Measurements from ENCODE around the gene TVP23C.
"Not testable (repeated sequence)": the region's sequence is repeated elsewhere in the genome, so short reads cannot be mapped to it uniquely, and the experiment has no call there.

Gene TVP23C

DNA sequence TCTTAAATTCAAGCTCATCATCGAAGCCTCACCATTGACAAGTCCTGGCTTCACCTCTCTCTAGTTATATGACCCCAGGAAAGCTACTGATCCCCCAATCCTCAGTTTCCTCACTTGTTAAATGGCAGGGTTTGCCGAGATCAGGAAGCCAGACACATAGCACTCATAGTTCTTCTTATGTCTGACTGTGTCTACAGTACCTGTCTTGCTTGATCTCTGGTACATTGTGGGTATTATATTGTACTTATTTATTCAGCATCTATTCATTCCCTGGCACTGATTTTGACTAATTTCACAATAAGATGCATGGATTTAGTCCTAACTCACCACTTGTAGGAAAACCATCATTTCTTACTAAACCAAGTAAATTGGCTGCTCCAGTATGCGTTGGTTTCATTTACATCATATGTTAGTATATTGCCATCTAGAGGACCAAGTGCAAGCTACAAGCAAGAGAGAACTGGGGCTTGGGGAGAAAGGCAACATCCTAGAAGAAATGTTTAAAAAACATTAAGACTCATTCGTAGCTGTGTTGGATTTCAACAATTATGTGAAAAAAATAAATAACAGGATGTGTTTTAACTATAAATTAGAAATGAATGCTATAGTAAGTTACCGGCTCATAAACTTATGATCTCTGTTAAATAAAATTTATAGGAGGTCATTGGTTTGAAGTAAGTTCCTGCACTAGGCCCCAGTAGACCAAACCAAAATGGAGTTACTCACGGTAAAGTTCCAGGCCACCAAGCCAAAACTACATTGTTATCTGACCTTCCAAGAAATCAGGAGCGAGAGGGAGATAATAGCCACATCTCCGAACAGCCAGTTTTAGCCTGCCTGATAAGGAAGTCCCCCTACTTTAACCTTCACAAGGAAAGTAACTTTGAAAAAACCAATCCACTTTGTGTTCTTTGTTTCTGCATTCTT, 36.7 kb downstream of the TVP23C start:
- DNase-seq: peak; percentile 71

DNA sequence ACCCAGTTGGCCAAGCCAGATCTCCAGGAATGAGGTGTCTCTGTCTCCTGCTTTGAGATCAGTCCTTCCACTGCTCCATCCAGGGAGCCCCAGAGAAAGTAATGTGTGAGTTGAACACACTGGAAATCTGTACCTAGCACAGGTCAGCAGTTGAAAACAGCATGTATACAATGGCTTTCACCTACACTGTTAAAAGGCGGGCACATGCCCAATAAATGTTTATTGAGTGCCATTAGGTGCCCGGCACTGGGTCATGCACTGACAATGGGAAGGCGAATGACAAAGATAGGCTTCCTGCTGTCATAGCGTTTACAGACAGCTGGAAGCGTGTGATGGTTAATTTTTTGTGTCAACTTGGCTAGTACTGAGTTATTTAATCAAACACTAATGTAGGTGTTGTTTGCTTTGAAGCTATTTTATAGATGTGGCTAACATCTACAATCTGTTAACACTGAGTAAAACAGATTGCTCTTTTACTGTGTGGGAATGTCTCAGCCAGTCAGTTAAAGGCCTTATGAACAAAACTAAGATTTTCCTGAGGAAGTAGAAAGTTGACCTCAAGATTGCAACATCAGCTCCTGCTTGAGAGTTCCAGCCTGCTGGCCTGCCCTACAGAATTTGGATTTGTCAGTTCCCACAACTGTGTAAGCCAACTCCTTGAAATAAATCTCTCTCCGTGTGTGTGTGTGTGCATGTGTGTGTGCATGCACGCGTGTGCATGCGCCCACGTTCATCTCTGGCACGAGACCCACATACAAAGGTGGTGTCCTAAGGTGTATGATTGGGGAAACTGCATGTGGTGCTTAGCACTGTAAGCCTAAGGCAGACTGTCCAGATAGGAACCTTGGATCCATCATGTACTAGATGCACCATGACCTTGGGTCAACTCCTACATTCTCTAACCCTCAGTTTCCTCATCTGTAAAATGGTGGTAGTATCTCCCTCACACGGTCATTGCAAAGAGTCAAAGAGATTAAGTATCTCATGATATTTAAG, 38.0 kb downstream of the TVP23C start:
- not testable (repeated sequence) for DNase-seq

DNA sequence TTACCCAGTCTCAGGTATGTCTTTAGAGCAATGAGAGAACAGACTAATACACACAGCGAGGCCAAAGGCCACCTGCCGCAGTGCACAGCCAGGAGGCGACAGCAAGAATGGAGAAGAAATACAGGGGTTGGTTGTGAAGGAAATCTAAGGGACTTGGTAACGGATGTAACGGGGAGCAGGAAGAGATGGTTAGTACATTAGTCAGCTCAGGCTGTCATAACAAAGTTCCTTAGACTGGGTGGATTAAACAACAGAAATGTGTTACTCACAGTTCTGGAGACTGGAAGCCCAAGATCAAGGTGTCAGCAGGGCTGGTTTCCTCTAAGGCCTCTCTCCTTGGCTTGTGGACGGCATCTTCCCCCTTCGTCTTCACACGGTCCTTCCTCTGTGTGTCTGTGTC, 47.1 kb downstream of the TVP23C start:
- DNase-seq: peak; percentile 83

DNA sequence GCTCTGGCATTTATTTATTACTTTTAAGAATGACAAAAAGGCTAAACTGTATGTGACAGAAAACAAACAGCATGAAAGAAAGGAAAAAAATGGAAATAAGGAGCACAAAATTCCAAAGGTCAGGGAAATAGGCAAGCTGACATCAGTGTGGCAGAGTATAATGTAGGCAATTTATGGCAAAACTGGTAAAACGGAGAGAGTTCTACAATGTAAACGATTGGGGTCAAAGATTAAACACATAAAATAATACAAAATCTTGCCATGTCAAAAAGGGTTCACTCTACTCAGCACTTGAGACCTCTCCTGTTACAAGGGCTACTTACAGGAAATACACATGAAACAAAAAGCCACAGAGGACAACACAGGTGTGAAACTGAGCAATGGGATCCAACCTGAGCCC, 48.8 kb downstream of the TVP23C start:
- DNase-seq: no peak

DNA sequence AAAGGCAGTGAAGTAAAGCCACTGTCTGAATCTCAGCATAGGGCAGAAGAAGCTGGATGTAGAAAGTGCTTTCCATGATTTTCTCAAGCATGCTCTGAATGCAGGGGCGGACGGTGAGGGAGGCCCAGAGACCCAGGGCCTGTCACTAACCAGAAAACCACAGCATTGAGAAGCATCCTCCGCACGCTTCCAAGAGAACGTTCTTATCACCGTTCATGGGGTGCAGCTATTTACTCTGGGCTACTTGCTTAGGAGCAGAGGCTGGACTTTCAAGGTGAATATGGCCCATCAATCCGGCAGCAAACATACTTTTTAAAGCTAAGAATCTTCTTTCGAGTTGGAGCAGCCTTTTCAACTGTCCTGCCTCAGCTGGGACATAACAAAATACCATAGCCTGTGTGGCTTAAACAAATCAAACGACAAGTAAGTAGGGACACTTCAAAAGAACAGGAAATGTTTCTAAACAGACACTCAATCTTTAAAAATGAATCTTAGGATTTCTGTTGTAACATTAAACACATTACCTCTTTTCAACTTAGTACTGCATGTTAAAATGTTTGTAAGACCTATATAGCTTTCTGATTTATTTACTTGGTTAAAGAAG, 49.3 kb downstream of the TVP23C start:
- no peak for DNase-seq

DNA sequence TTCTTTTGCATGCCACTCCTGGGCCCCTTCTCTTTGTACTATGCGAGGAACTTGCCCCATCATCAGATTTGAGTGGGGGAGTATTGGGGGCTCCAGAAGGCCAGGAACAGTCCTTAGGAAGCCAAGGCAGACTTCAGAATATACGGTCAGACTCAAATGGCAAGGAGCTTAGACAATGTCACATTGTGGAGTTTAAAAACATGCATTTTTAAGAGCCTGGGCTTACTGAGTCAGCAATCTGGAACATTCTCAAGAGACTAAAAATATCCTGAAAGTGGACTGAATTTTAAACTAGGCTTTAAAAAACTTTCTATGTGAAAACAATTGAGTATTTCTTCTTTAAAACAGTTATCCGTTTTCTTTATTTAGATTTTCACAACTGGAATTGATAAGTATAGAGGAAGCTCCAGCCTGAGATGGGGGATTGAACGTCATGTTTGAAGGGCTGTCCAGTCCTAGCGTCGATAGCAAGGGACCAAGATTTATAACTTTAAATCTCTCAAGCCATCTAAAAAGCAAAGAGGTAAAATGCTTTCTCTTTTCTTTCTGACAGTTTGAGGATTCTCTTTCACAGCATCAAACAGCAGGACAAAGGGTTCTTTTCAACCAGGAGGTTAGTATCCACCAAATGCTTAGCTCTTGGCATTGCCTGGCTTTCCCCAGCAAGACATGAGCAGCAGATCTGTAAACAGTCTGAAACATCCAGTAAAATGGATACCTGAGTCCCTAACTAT, 50.1 kb downstream of the TVP23C start:
- DNase-seq: peak; percentile 53

DNA sequence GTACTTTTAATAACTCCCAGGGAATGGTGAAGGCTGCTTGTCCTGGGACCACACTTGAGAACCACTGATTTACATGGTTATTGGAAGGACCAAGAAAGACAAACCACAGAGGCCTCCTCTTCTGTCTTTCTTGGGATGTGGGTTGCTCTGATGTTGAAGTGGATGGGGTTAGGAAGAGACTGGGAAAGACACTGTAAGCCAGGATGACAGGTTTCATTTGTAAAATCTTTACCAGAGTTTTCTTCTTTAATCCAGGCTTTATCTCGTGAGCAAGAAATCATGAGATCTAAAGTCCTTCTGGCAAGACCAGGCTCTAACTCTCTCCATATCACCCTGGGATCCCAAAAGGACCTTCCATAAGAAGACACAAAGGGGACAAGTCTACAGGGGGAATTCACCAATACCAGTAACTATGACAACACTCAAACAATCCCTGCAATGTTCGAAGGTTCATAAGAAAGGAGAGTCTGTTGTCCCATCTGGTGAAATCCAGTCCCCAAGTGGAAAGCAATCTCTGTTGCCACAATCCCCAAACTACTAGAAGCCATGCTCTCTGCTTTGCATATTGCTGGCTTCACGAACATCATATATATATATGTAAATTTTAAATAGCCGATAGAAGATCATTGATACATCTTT, 51.1 kb downstream of the TVP23C start:
- DNase-seq: no peak

DNA sequence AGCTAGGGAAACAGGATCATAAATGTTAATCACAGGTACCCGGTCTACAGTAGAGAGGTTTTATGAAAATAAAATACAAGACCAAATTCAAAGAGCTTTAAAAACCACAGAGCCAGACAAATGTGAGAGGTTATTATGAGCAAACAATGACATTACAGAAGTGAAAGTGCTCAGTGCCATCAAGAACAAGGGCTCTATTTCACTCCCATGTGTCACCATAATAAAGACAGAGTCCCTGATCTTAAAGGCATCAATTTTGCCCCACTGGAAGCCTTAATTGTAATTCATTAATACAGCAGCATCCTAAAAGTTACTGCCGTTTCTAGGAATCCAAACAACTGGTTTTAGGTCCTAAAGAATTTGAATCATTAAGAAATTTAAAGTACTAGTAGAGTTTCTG, 52.1 kb downstream of the TVP23C start:
- DNase-seq: no peak

DNA sequence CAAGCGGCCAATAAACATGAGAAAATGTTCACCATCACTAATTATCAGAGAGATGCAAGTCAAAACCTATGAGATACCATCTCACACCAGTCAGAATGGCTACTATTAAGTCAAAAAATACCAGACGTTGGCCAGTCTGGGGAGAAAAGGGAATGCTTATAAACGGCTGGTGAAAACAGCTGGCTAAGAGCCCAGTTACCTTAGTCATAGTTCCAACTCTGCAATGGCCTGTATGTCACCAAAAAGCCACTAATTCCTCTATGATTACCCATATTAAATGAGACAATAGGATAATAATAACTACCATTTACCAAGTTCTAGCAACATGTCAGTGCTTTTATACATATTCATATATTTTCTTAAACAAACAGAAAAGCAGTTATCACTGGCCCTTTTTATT, 52.9 kb downstream of the TVP23C start:
- DNase-seq: peak; percentile 93

DNA sequence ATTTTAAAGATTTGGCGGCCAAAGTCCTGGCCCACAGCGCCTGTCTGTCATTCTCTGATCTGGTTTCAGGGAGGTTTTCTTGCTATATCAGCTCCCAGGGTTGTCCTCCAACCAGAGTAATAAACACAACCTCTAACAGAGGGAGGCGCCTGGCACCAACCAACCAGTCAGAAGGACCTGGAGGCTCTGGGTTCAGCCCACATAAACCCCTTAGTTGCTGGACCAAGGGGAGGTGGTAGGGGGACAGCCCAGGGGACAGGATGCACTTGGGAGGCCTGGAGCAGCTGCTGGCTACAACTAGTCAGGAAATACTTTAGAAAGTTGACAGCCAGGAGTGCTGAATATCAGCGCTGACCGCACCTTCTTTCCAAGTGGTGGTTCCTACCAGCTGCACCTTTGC, 54.2 kb downstream of the TVP23C start:
- no peak for DNase-seq

DNA sequence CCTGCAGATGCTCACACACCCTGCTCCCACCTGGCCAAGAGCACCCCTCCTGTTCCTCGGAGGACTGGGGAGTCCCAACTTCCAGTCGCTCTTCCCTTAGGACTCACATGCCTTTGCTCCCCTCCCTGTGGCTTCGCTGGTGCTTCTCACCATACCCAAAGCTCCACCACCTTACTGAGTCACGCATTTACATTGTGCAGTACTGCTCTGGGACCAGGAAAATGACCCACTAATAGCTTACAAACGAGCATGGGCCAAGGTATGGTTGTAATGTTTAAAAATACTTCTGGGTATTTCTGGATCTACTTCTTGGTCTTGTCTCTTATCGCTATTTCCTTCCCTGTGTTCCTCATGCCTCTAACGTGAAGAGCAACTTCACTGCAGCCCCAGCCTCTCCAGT, 54.8 kb downstream of the TVP23C start:
- DNase-seq: no peak

DNA sequence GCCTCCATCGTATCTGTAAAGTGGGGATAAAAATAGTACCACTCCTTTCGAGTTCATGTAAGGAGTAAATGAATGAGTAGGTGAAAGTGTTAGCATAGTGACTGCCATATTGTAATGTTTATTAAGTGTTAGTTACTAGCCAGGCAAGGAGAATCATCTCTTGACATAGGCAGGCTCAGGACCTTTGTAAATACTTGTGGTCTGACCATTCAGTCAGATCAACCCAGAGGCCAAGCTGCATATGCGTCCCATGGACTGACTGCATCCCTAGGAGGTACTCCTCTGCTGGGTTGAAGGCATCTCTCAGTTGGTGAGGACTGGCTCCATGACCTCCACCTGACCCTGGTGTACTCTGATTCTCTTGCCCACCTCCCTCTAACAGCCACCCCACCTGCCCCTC, 55.4 kb downstream of the TVP23C start:
- DNase-seq: no peak

DNA sequence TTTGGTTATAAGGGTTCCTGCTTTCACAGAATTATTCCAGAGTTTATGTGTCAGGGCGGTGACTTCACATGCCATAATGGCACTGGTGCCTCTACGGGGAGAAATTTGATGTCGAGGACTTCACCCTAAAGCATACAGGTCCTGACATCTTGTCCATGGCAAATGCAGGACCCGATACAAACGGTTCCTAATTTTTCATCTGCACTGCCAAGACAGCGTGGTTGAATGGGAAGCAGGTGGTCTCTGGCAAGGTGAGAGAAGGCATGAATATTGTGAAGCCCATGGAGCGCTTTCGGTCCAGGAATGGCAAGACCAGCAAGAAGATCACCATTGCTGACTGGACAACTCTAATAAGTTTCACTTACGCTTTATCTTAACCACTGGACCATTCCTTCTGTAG, 56.3 kb downstream of the TVP23C start:
- no peak for DNase-seq

DNA sequence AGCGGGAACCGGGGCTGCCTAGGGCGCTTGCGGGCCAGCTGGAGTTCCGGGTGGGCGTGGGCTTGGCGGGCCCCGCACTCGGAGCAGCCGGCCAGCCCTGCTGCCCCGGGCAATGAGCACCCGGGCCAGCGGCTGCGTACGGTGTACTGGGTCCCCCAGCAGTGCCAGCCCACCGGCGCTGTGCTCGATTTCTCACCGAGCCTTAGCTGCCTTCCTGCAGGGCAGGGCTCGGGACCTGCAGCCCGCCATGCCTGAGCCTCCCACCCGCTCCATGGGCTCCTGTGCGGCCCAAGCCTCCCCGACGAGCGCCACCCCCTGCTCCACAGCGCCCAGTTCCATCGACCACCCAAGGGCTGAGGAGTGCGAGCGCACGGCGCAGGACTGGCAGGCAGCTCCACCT, 57.6 kb downstream of the TVP23C start:
- not testable (repeated sequence) for DNase-seq

DNA sequence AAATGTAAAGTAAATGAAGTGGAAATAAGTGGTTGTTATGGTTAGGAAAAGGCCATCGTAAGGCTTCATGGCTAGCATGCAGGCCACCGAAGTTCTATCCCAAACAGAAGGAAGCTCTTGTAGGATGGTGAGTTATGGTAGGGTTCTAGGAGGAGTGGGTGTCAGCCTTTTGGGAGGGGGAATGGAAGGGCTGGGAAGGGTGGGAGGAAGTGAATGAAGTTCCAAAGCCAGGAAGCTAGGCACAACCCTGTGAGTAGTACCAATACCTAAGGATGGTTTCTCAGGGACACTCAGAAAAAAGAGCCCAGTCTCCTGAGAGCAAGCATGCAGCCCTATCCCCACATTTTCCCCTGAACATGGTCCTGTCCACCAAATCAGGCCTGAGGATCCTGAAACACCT, 59.6 kb downstream of the TVP23C start:
- no peak for DNase-seq

DNA sequence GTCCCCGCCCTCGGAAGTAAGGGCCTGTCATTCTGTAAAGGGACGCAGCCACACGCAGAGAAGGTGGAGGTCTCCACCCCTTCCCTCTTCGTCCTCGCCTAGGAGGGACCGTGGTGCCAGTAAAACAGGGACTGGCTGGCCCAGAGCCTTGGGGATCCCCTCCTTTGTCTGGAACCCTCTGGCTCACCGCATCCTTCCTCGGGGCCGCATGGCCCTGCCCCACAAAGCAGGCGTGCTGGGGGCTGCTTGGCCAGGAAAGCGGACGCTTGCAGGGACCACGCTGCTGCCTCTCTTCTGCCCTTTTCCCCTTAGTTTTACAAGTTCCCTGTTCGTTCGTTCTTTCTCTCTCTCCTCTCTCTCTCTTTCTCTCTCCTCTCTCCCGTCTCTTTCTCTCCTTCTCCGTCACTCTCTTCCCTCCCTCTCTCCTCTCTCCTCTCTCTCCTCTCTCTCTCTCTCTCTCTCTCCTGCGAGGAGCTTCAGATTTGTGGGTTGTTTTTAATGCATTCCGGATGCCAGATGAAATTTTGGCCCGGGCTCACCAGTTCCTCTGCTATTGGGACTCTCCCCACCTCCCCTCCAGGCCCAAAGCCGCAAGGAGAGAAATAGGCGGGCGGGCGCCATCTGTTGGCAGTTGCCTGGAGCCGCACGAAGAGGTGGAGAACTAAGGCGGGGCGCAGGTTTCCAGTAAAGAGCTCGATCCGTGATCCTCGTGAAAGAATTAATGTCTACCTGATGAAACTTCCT, 60.7 kb downstream of the TVP23C start:
- peak; percentile 94 for DNase-seq

DNA sequence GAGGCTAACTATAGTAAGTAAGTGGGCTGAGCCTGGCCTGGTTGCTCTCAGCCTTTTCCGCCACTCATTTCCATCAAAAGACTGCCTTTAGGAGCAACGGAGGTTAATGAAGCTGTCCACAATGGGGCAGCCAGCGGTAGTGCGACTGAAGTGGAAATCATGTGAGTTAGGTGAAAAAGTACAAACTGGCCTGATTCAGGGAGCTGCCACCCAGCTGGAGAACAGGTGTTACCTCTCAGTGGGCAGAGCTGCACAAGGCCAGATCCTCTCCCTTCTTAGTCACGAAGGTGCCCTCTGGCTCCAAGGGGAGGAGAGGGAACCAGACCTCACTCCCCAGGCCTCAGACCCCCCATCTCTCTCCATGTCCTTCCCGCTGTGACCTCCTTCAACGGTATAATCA, 61.5 kb downstream of the TVP23C start:
- DNase-seq: no peak

DNA sequence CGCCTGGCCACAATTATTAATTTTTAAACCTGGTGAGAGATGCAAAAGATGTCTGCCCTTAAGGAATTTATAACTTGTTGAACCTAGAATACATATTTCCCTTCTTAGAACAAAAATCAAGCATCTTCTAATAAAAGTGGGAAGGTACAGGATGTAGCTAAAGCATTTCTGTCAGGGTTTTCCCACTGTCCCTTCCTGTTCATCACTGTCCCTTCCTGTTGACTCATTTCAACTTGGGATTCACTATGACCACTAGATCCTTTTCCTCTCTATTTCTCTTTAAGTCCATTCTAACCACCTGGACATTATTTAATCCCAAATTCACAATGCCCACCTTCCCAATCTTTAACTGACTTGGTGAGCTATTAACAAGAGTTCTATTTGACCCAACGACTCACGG, 62.0 kb downstream of the TVP23C start:
- DNase-seq: no peak

DNA sequence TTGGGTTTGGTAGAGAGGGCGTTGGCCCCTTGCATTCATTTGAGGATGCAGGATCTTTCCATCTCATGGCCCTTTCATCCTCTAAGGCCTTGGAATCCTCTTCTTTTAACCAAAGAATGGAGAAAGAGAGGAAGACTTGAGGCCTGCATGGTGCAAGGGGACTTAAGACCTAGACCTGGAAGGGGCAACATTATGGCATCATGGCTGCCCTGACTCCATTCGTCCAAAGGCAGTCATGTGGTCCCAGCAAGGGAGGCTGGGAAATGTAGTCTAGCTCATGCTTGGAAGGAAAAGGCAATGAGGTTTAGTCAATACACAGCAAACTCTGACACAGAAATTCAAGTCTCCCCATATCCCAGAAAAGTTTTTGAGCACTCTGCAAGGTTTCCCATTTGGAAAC, 65.2 kb downstream of the TVP23C start:
- DNase-seq: peak; percentile 25

DNA sequence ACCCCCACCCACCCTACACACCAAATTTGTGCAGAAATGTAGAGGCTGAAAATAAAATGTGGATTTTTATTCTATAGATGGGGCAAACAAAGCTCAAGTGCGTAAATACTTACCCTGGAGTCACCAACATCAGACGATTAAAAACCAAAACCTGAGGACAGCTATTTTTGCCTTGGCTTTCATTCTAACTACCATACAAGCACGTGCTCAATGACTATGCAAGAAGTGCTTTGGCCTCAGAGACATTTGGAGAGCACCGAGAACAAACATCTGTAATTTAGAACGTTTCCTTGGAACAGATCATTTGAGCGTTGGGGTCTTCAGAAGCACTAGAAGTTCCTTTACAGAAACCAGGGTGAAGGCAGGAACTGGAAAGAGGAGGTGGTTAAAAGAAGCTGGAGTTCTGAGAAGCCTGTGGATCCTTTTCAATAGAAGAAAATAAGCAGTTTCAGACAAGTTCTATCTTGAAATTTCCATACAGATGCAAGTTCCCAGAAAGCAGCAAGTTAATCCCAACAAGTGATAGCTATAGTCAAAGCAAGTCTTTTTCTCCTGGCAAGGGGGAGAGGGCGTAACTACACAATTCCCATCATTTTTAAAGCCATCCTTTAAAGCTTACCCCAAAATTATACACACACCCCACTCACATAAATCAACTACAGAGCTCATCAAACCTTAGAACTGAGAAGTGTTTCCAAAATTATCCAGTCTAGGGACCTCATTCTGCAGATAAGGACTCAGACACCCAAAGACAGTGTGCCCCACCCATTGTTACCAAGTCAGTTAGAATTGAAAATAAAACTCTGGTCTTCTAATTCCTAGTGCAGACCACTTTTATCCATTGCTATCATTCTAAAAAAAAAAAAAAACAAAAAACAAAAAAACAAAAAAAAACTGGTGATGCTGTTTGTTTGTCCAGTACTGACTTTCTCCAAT, 66.3 kb downstream of the TVP23C start:
- no peak for DNase-seq
